ENCODE measurements around the gene ZNF277.

The ZNF277 gene

DNA sequence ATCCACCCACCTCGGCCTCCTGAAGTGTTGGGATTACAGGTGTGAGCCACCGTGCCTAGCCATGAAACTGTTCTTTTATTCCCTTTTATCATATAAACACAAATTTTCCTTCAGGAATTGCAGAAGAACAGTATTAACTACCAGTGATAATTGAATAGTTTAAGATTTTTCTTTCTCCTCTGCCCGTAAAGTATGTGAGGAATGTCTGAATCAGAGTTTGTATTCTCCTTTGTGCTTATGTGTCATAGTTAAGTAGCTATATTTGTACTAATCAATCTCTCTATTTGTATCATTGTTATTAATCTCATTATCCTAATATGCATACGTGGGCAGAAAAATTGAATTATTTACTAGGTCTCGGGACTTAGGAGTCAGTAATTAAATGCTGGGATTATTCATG, 83.6 kb downstream of the ZNF277 start:
- TF ChIP-seq, protein P1, sequence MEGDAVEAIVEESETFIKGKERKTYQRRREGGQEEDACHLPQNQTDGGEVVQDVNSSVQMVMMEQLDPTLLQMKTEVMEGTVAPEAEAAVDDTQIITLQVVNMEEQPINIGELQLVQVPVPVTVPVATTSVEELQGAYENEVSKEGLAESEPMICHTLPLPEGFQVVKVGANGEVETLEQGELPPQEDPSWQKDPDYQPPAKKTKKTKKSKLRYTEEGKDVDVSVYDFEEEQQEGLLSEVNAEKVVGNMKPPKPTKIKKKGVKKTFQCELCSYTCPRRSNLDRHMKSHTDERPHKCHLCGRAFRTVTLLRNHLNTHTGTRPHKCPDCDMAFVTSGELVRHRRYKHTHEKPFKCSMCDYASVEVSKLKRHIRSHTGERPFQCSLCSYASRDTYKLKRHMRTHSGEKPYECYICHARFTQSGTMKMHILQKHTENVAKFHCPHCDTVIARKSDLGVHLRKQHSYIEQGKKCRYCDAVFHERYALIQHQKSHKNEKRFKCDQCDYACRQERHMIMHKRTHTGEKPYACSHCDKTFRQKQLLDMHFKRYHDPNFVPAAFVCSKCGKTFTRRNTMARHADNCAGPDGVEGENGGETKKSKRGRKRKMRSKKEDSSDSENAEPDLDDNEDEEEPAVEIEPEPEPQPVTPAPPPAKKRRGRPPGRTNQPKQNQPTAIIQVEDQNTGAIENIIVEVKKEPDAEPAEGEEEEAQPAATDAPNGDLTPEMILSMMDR (IDR thresholded peaks at IDR 0.05; ENCODE audit: low read depth, low read length): no peak
- TF ChIP-seq, protein P2, sequence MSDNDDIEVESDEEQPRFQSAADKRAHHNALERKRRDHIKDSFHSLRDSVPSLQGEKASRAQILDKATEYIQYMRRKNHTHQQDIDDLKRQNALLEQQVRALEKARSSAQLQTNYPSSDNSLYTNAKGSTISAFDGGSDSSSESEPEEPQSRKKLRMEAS (IDR thresholded peaks at IDR 0.05; ENCODE audit: low read depth, low read length): no peak
- TF ChIP-seq MYC (IDR thresholded peaks at IDR 0.05; ENCODE audit: low read depth, low read length) (no peak), POLR2A (IDR thresholded peaks at IDR 0.05; ENCODE audit: extremely low read depth, insufficient read length) (no peak)
- no peak for DNase-seq (ENCODE audit: low read depth)
- H3K4me3 ChIP-seq (ENCODE audit: low read depth, low read length): no peak overlapping the region

DNA sequence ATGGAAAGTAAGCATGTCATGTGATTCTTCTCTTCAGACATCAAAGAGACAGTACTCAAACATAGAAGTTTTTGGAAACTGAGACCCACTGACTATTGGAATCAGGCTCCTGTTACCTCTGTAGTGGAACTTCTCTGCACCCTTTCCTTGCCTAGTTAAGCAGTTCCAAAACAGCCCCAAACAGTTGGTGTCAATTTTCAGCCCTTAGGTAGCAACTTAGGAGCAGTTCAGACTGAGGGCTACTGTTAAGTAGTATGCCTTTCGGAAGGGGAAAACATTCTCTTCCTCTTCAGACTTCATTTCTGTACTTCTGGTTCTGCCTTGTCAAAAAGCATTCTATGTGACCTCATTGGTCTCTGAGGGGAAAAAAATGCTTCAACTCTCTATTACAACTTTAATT, 85.7 kb downstream of the ZNF277 start:
- no peak overlapping the region for H3K4me3 ChIP-seq (ENCODE audit: low read depth, low read length)
- no peak for DNase-seq (ENCODE audit: low read depth)
- TF ChIP-seq MYC (IDR thresholded peaks at IDR 0.05; ENCODE audit: low read depth, low read length) (no peak), POLR2A (IDR thresholded peaks at IDR 0.05; ENCODE audit: extremely low read depth, insufficient read length) (no peak)
- TF ChIP-seq, protein P1 (IDR thresholded peaks at IDR 0.05; ENCODE audit: low read depth, low read length): no peak
- TF ChIP-seq, protein P2 (IDR thresholded peaks at IDR 0.05; ENCODE audit: low read depth, low read length): no peak

DNA sequence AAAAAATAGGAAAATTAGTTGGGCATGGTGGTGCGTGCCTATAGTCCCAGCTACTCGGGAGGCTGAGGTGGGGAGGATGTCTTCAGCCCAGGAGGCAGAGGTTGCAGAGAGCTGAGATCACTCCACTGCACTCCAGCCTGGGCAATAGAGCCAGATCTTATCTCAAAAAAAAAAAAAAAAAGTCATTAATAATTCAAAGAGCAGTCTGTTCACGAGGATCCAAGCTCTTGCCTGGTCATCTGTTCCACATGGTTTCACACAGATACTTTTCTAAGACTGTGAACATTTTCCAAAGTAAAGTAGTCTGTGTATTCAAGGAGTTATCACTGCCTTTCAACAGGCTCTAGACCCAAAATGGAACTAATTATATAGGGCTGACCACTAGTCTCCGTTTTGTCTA, 86.9 kb downstream of the ZNF277 start:
- H3K4me3 ChIP-seq (ENCODE audit: low read depth, low read length): no peak overlapping the region
- no peak for DNase-seq (ENCODE audit: low read depth)
- no peak for TF ChIP-seq POLR2A (IDR thresholded peaks at IDR 0.05; ENCODE audit: extremely low read depth, insufficient read length)

DNA sequence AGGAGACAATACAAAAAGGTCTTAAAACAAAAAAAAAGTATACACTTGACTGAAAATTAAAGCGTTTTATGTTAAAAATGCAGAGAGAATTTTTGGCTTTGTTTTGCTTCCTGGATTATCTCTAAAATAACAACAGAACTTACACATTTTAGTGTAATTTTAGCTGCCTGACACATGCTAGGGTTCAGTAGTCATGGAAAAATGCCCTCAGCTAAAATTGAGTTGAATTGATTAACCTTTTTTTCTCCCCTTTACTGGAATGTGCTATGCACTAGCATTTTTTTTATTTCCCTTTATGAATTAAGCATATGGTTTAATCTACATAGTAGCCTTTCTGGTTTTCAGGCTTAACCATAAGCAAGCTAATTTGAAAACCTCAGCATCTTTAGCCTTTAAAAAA, 89.9 kb downstream of the ZNF277 start:
- no peak for DNase-seq (ENCODE audit: low read depth)

DNA sequence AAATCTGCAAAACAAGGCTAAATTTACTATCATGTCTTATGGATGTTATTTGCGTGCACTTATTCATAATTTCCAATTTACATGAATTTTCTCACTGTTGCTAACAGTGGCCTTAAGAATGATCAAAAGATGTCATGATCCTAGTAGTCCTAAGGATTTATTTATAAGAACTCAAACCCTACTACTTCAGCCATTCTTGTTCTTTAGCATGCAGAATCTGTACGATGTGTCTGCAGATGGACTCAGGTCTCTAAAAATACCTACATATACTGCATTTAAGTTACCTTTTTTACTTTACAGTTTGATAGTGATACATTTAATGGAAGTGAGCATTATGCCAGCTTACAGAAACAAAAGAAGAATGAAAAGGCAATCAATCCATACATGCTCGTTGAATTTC, 91.2 kb downstream of the ZNF277 start:
- TF ChIP-seq MYC (IDR thresholded peaks at IDR 0.05; ENCODE audit: low read depth, low read length) (no peak), POLR2A (IDR thresholded peaks at IDR 0.05; ENCODE audit: extremely low read depth, insufficient read length) (no peak)
- TF ChIP-seq, protein P2 (IDR thresholded peaks at IDR 0.05; ENCODE audit: low read depth, low read length): no peak
- TF ChIP-seq, protein P1 (IDR thresholded peaks at IDR 0.05; ENCODE audit: low read depth, low read length): no peak
- no peak overlapping the region for H3K4me3 ChIP-seq (ENCODE audit: low read depth, low read length)
- DNase-seq (ENCODE audit: low read depth): no peak

More for the DNA sequence above, 89.9 kb downstream of the ZNF277 start:
- H3K4me3 ChIP-seq (ENCODE audit: low read depth, low read length): no peak overlapping the region
- TF ChIP-seq MYC (IDR thresholded peaks at IDR 0.05; ENCODE audit: low read depth, low read length) (no peak), POLR2A (IDR thresholded peaks at IDR 0.05; ENCODE audit: extremely low read depth, insufficient read length) (no peak)
- TF ChIP-seq, protein P2 (IDR thresholded peaks at IDR 0.05; ENCODE audit: low read depth, low read length): no peak
- TF ChIP-seq, protein P1 (IDR thresholded peaks at IDR 0.05; ENCODE audit: low read depth, low read length): no peak

DNA sequence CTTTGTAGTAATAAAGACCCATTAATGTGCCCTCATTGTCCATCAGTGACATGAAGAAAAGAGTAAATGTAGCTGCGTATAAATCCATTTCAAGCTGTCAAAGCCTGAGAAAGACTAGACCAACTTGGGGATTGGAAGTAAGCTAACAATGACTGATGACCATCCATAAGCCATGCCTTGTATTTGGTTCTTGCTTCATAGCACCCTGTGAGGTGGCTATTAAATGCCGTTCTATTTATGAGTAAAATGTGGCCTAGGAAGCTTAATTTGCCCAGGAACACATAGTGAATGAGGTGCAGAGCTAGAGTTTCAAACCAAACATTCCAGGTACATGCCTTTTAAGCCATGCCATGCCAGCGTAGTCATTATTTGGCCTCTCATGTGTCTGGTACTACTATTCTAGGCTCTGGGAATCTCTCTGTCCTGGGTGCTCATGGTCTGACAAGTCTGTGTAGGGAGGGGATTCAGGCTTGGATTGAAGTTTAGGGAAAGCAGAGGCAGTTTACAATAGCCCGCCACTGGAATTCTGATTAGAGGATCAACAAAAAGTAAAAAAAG, 92.1 kb downstream of the ZNF277 start:
- no peak for DNase-seq (ENCODE audit: low read depth)
- H3K4me3 ChIP-seq (ENCODE audit: low read depth, low read length): no peak overlapping the region
- TF ChIP-seq MYC (IDR thresholded peaks at IDR 0.05; ENCODE audit: low read depth, low read length) (no peak), POLR2A (IDR thresholded peaks at IDR 0.05; ENCODE audit: extremely low read depth, insufficient read length) (no peak)
- TF ChIP-seq, protein P2 (IDR thresholded peaks at IDR 0.05; ENCODE audit: low read depth, low read length): no peak
- TF ChIP-seq, protein P1 (IDR thresholded peaks at IDR 0.05; ENCODE audit: low read depth, low read length): no peak
